Lower leg skin (tissue), 3 donors: ENCODE results near the gene PRDX5.

Source experiments
- CTCF ChIP-seq, 3 donors: fragments of 450-650 bp; IDR thresholded peaks; one replicate each; pipeline ENCODE4 v1.5.1; 2016; ENCODE audit warnings: antibody characterized with exemption in 3 of 3, mild to moderate bottlenecking in 3 of 3, moderate library complexity in 2 of 3
- POLR2A ChIP-seq, 2 donors: fragments of 450-650 bp; IDR thresholded peaks; one replicate each; pipeline ENCODE4 v1.6.1; 2016 to 2017; ENCODE audit warnings: antibody characterized with exemption in 2 of 2, mild to moderate bottlenecking in 1 of 2, moderate library complexity in 1 of 2

DNA sequence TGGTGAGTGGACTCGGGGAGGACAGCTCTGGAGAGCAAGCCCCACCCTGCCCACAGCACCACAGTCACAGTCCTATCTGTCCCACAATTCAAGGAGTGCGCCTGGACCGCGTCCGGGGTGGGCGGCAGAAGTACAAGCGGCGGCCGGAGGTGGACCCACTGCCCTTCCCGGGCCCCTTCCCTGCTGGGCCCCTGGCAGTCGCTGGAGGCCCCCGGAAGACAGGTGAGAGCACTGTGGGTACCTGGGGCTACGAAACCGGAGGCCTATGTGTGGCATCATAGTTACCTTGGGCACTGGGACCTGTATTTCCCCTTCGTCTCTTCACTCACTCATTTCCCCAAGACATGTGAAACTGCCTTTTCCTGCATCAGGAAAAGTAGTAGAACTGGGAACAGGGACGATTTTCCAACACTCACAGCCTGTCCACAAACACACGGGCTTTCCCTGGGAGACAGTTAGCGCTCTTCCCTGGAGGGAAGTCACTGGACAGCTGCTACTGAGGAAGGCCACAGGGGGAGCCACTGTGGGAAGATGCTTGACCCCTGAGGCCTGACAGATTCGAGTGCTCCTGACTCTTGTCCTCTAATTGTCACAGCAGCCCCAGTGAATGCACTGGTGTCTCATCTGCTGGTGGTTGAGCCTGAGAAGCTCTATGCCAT lies 3.6 kb upstream of the PRDX5 start:
- TF ChIP-seq CTCF (IDR thresholded peaks at IDR 0.05) (no peak), POLR2A (IDR thresholded peaks at IDR 0.05) (no peak)
